HTERT RPE-1 (cell line): ENCODE results near the gene CAGE1.
"Not testable (repeated sequence)": the region's sequence is repeated elsewhere in the genome, so short reads cannot be mapped to it uniquely, and the experiment has no call there.

Source experiments
- in situ Hi-C: fragments of 300-500 bp; cut with MboI; formaldehyde crosslinking; loops from 4 replicates; pipeline ENCODE4 v1.14.3; 2020; ENCODE audit warnings: low sequenced_read_pairs

Gene CAGE1

DNA sequence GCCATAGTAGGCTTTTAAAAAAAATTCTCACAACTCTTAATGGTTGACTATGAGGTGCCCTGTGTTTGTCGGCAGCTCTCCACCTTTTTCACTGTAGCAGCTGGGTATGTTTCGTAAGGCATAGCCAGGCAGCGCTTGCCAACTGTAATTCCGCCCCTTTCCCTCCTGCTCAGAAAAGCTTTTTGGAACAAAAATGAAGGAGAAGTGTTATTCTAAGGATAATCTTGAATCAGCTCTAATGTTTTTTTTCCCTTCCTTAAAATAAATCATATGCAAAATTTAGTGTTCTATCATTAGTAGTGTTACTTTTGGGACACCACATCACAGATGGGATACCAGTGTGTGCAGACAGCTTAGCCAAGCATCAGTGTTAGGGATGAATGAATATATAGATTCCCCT, 21.3 kb upstream of the CAGE1 start:
- in situ Hi-C loops = no loop called here

GRCh38 chr6:7409740-7410139, 20.2 kb upstream of the CAGE1 start:
- in situ Hi-C loops = no loop called here

GRCh38 chr6:7406743-7407142, 17.2 kb upstream of the CAGE1 start:
- in situ Hi-C loops = no loop called here

GRCh38 chr6:7404546-7404945, 15.0 kb upstream of the CAGE1 start:
- in situ Hi-C loops = no loop called here

DNA sequence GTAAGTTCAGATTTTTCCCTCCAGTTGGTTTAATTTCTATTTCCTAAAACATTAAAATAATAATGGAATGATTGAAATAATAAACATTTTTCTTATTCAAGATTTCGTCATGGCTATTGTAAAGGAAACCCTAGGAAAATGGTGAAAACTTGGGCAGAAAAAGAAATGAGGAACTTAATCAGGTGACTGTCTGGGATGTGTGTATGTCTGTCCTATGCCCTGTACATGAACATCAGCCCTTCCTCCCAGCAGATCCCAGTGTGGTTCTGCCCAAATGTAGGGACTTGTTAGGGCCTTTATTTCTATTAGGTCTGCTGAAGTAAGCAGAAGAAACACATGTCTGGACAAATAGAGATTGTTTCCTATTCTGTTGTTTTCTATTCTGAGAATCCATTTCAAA, 13.2 kb upstream of the CAGE1 start:
- in situ Hi-C loops = no loop called here

GRCh38 chr6:7401075-7401474, 11.5 kb upstream of the CAGE1 start:
- in situ Hi-C loops = no loop called here

GRCh38 chr6:7392402-7392801, 2.9 kb upstream of the CAGE1 start:
- in situ Hi-C loops = no loop called here

DNA sequence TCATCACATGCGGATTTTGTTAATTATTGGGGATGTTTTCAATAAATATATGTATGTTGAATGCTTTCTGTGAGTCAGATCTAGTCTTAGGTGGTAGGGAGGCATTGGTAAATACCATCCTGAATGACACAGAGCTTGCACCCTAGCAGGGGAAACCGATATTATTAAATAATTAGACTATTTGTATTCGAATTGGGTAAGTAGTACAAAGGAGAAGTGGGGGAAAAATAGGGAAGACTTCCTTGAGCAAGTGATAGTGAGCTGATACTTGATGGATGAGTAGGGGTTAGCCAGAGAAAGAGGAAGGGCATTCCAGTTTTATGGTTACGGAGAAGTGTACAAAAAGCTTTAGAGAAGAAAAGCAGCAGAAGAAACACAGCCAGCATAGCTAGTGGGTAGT, 1.6 kb upstream of the CAGE1 start:
- in situ Hi-C loops = no loop called here

- in situ Hi-C loops = no loop called here
Observed at GRCh38 chr6:7390226-7390878, 810 bp upstream of the CAGE1 start.

GRCh38 chr6:7389162-7389450, 436 bp downstream of the CAGE1 start:
- in situ Hi-C loops = no loop called here

DNA sequence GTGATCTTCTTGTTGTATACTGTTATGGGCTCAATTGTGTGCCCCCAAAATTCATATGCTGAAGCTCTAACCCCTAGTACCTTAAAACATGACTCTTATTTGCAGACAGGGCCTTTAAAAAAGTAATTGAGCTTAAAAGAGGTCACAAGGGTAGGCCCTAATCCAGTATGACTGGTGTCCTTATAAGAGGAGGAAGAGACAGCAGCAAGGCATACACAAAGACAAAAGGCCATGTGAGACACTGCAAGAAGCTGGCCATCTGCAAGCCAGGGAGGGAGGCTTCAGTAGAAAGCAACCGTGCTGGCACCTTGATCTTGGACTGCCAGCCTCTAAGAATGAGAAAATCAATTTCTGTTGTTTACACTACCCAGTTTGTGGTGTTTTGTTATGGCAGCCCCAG, 8.4 kb downstream of the CAGE1 start:
- in situ Hi-C loops = no loop called here

DNA sequence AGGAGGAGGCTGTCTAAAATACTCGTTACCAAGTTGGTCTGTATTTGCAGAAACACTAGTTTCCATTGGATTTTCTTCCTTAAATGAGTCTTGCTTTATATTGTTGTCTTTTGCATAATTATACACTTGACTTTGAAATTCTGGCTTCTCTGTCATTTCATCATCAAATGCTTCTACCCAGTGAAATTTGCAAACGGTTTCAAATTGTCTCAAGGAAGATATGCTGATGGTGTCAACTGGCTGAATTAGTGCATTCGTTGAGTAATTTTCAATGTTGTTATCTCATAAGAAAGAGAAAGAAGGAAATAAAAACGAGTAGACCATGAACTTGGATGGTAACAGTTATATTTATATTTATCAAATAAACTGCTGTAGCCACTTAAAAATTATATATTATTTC, 10.8 kb downstream of the CAGE1 start:
- in situ Hi-C loops = no loop called here

- in situ Hi-C loops = no loop called here
Observed at GRCh38 chr6:7377961-7378360, 11.6 kb downstream of the CAGE1 start.

DNA sequence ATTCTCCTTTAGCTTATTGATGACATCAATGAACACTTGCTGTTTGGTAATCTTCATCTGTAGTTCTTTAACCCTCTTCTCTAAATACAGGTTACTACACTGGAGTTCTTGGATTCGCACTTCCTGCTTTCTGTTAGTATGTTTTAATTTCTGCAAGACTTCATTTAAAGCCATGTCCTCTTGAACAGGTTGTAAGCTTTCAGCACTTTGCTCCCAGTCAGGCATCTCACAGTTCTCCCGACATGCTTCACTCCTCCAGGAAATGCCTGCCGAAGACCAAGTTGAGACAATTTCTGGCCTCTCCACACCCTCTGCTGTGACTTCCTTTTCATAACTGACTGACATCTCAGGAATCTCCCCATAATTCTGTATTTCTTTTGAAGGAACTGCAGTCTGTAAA, 15.8 kb downstream of the CAGE1 start:
- in situ Hi-C loops = no loop called here

- in situ Hi-C loops = no loop called here
Observed at GRCh38 chr6:7367408-7367807, 22.1 kb downstream of the CAGE1 start.

DNA sequence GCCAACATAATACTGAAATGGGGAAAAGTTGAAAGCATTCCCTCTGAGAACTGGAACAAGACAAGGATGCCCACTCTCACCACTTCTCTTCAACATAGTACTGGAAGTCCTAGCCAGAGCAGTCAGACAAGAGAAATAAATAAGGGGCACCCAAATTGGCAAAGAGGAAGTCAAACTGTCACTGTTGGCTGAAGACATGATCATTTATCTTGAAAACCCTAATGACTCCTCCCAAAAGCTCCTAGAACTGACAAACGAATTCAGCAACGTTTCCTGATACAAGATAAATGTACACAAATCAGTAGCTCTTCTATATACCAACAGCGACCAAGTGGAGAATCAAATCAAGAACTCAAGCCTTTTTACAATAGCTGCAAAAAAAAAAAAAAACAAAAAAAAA, 37.6 kb downstream of the CAGE1 start:
- in situ Hi-C loops = not testable (repeated sequence)

DNA sequence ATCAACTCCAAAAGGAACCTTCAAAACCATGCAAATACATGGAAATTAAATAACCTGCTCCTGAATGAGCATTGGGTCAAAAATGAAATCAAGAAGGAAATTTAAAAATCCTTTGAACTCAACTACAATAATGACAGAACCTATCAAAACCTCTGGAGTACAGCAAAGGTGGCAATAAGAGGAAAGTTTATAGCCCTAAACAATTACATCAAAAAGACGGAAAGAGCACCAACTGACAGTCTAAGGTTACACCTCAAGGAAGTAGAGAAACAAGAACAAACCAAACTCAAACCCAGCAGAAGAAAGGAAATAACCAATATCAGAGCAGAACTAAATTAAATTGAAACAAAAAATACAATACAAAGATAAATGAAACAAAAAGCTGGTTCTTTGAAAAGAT, 39.0 kb downstream of the CAGE1 start:
- in situ Hi-C loops = not testable (repeated sequence)

DNA sequence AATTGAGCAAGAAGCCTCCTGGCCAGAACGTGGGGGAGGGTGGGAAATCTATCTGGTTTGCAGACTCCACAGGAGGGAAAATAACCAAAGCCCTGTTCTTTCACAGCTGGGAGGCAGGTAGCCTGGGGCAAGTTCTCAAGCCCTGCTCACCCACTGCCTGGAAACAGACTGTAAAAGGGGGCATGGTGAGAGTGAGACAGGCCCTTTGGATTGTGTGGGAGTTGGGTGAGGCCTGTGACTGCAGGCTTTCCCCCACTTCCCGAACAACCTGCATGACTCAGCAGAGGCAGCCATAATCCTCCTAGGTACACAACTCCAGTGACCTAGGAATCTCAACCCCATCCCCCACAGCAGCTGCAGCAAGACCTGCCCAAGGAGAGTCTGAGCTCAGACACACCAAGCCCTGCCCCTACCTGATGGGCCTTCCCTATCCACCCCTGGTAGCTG, 42.0 kb downstream of the CAGE1 start:
- in situ Hi-C loops = not testable (repeated sequence)

DNA sequence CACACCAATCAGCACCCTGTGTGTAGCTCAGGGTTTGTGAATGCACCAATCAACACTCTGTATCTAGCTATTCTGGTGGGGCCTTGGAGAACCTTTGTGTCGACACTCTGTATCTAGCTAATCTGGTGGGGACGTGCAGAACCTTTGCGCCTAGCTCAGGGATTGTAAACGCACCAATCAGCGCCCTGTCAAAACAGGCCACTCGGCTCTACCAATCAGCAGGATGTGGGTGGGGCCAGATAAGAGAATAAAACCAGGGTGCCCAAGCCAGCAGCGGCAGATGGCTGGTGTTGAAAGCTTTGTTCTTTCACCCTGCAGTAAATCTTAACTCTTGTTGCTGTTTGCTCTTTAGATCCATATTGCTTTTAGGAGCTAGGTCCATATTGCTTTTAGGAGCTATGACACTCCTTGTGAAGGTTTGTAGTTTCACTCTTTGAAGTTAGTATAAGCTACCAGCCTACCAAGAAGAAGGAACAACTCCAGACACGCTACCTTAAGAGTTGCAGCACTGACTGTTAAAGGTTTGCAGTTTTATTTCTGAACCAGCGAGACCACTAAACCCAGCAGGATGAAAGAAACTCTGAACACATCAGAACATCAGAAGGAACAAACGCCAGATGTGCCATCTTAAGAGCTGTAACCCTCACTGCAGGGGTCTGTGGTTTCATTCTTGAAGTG, 44.6 kb downstream of the CAGE1 start:
- in situ Hi-C loops = not testable (repeated sequence)

GRCh38 chr6:7343546-7344475, 45.7 kb downstream of the CAGE1 start:
- in situ Hi-C loops = no loop called here

GRCh38 chr6:7341989-7342742, 47.4 kb downstream of the CAGE1 start:
- in situ Hi-C loops = no loop called here
